HEK293 (cell line): Measurements from ENCODE around the gene HSPH1.

Experiments used
- CTCF ChIA-PET: fragments of 350-600 bp; formaldehyde crosslinking; extraction: SDS; loops from one replicate; lab custom pipeline; 2021; ENCODE audit warnings: antibody characterized with exemption; lab: Yijun Ruan, JAX
- POLR2A ChIA-PET: fragments of 300-600 bp; formaldehyde crosslinking; extraction: SDS; loops from one replicate; lab custom pipeline; 2020; ENCODE audit warnings: antibody characterized with exemption, inconsistent platforms; lab: Yijun Ruan, JAX
- H3K27ac ChIP-seq: fragments of 200-500 bp; sonication (Bioruptor generic); 2 replicates; pipeline ENCODE4 v1.5.1; 2014; ENCODE audit warnings: low read depth, low read length, control low read depth, inconsistent platforms; ENCODE audit errors: extremely low read depth
- H3K36me3 ChIP-seq, 2 experiments: fragments of 200-500 bp in 1 of 2; sonication (Bioruptor generic) in 1 of 2; 1 replicate in 1 of 2; 2 replicates in 1 of 2; pipeline ENCODE4 v1.5.1; 2014 to 2017; ENCODE audit warnings: inconsistent platforms in 2 of 2, low read length in 2 of 2; ENCODE audit not compliant: control insufficient read depth in 2 of 2, insufficient read depth in 1 of 2
- H3K4me1 ChIP-seq: fragments of 200-500 bp; sonication (Bioruptor generic); 2 replicates; pipeline ENCODE4 v1.5.1; 2014; ENCODE audit warnings: mild to moderate bottlenecking, low read length, inconsistent platforms; ENCODE audit not compliant: control insufficient read depth, insufficient read depth
- H3K4me3 ChIP-seq: 2 replicates; pipeline ENCODE4 v1.5.1; 2011; ENCODE audit warnings: low read depth, mild to moderate bottlenecking, control low read depth, low read length, moderate library complexity
- H3K9me3 ChIP-seq: fragments of 200-500 bp; sonication (Bioruptor generic); 2 replicates; pipeline ENCODE4 v1.5.1; 2014; ENCODE audit warnings: low read depth, low read length, inconsistent platforms; ENCODE audit not compliant: control insufficient read depth, insufficient read depth
- EGR2 ChIP-seq: fragments of 450-650 bp; formaldehyde crosslinking; IDR thresholded peaks from 2 replicates; pipeline ENCODE4 v1.5.1; 2016; ENCODE audit warnings: low read depth, missing biosample characterization, missing genetic modification characterization
- GLI4 ChIP-seq: fragments of 450-650 bp; formaldehyde crosslinking; IDR thresholded peaks from 2 replicates; pipeline ENCODE4 v1.5.1; 2016; ENCODE audit warnings: missing biosample characterization, missing genetic modification characterization
- MEIS1 ChIP-seq: sonication (generic); formaldehyde crosslinking; IDR thresholded peaks from 2 replicates; pipeline ENCODE4 v1.8.1; 2022; ENCODE audit warnings: missing genetic modification reagents, mild to moderate bottlenecking, borderline replicate concordance
- PRDM4 ChIP-seq: fragments of 450-650 bp; formaldehyde crosslinking; IDR thresholded peaks from 2 replicates; pipeline ENCODE4 v1.5.1; 2017; ENCODE audit warnings: missing biosample characterization, missing genetic modification characterization
- RBAK ChIP-seq: fragments of 450-650 bp; formaldehyde crosslinking; IDR thresholded peaks from 2 replicates; pipeline ENCODE4 v1.5.1; 2016; ENCODE audit warnings: missing biosample characterization, missing genetic modification characterization
- SCRT2 ChIP-seq: fragments of 450-650 bp; formaldehyde crosslinking; IDR thresholded peaks from 2 replicates; pipeline ENCODE4 v1.5.1; 2016; ENCODE audit warnings: missing biosample characterization, missing genetic modification characterization
- SP7 ChIP-seq: fragments of 450-650 bp; formaldehyde crosslinking; IDR thresholded peaks from 2 replicates; pipeline ENCODE4 v1.5.1; 2016; ENCODE audit warnings: missing biosample characterization, missing genetic modification characterization
- TSHZ1 ChIP-seq: fragments of 450-650 bp; formaldehyde crosslinking; IDR thresholded peaks from 2 replicates; pipeline ENCODE4 v1.5.1; 2016; ENCODE audit warnings: missing biosample characterization, missing genetic modification characterization, borderline replicate concordance
- ZBTB10 ChIP-seq: fragments of 450-650 bp; formaldehyde crosslinking; IDR thresholded peaks from 2 replicates; pipeline ENCODE4 v1.5.1; 2016; ENCODE audit warnings: missing biosample characterization, missing genetic modification characterization
- ZEB2 ChIP-seq: fragments of 450-650 bp; formaldehyde crosslinking; IDR thresholded peaks from 2 replicates; pipeline ENCODE4 v1.5.1; 2016; ENCODE audit warnings: missing biosample characterization, missing genetic modification characterization
- ZNF132 ChIP-seq: fragments of 450-650 bp; formaldehyde crosslinking; IDR thresholded peaks from 2 replicates; pipeline ENCODE4 v1.5.1; 2017; ENCODE audit warnings: missing biosample characterization, missing genetic modification characterization, borderline replicate concordance
- ZNF175 ChIP-seq: fragments of 450-650 bp; formaldehyde crosslinking; IDR thresholded peaks from 2 replicates; pipeline ENCODE4 v1.5.1; 2016; ENCODE audit warnings: missing biosample characterization, missing genetic modification characterization
- ZNF18 ChIP-seq: fragments of 450-650 bp; formaldehyde crosslinking; IDR thresholded peaks from 2 replicates; pipeline ENCODE4 v1.5.1; 2016; ENCODE audit warnings: missing biosample characterization, missing genetic modification characterization
- ZNF214 ChIP-seq: fragments of 450-650 bp; formaldehyde crosslinking; IDR thresholded peaks from 2 replicates; pipeline ENCODE4 v1.5.1; 2017; ENCODE audit warnings: missing biosample characterization, mild to moderate bottlenecking, missing genetic modification characterization, borderline replicate concordance
- ZNF239 ChIP-seq: fragments of 450-650 bp; formaldehyde crosslinking; IDR thresholded peaks from 2 replicates; pipeline ENCODE4 v1.5.1; 2016; ENCODE audit warnings: missing biosample characterization, missing genetic modification characterization
- ZNF341 ChIP-seq: fragments of 450-650 bp; formaldehyde crosslinking; IDR thresholded peaks from 2 replicates; pipeline ENCODE4; 2016; ENCODE audit warnings: low read depth, missing biosample characterization, missing genetic modification characterization
- ZNF398 ChIP-seq: fragments of 450-650 bp; formaldehyde crosslinking; IDR thresholded peaks from 2 replicates; pipeline ENCODE4 v1.5.1; 2017; ENCODE audit warnings: missing biosample characterization, missing genetic modification characterization
- ZNF521 ChIP-seq: fragments of 450-650 bp; formaldehyde crosslinking; IDR thresholded peaks from 2 replicates; pipeline ENCODE4 v1.5.1; 2017; ENCODE audit warnings: missing biosample characterization, mild to moderate bottlenecking, missing genetic modification characterization
- ZNF549 ChIP-seq: fragments of 450-650 bp; IDR thresholded peaks from 2 replicates; pipeline ENCODE4 v1.5.1; 2018; ENCODE audit warnings: missing biosample characterization, missing genetic modification characterization, mild to moderate bottlenecking, inconsistent platforms, moderate library complexity
- ZNF560 ChIP-seq: fragments of 450-650 bp; formaldehyde crosslinking; IDR thresholded peaks from 2 replicates; pipeline ENCODE4 v1.5.1; 2017; ENCODE audit warnings: missing biosample characterization, missing genetic modification characterization, borderline replicate concordance
- ZNF596 ChIP-seq: fragments of 450-650 bp; IDR thresholded peaks from 2 replicates; pipeline ENCODE4 v1.5.0; 2018; ENCODE audit warnings: missing biosample characterization, mild to moderate bottlenecking, missing genetic modification characterization, moderate library complexity

Gene HSPH1

GRCh38 chr13:31207661-31208552 lies 46.2 kb upstream of the HSPH1 start:
- Histone ChIP-seq H3K9me3 (no peaks in the 10 kb centered on the region), H3K4me3 (no peak overlapping the region), H3K36me3 (no peaks in the 10 kb centered on the region), H3K27ac (peak overlapping the region; percentile 87; the same call in 1 of the 2 replicates), H3K4me1 (peaks cover 11% of the 10 kb centered on the region)
- ChIA-PET CTCF (no interaction called here), POLR2A (no interaction called here)
- TF ChIP-seq ZNF341 (tag by site-specific recombination) (peak; percentile 38; the same call in 1 of the 2 replicates), ZNF18 (no peak)

GRCh38 chr13:31204592-31204991 lies 42.9 kb upstream of the HSPH1 start:
- CTCF ChIA-PET: interaction anchor here (0.6 kb wide), 1 partner anchor 32 kb away, joined by 4 read pairs; no protein-coding TSS in a partner anchor
- no peak overlapping the region for H3K27ac ChIP-seq
- no peak for TF ChIP-seq ZNF560 (tag by site-specific recombination)
- no peak for TF ChIP-seq MEIS1 (CRISPR knock-in tag)
- no peak for TF ChIP-seq ZNF521 (tag by site-specific recombination)
- TF ChIP-seq ZEB2 (tag by site-specific recombination): 0 out of 2 replicates have a peak, but pooled peaks have one; percentile 11
- TF ChIP-seq ZNF132 (tag by site-specific recombination): no peak
- no peak for TF ChIP-seq ZNF214
- TF ChIP-seq ZNF398 (tag by site-specific recombination): peak; percentile 65
- no peak for TF ChIP-seq ZNF239 (tag by site-specific recombination)
- TF ChIP-seq SCRT2 (tag by site-specific recombination): no peak
- TF ChIP-seq RBAK (tag by site-specific recombination): no peak
- TF ChIP-seq EGR2 (tag by site-specific recombination): no peak
- TF ChIP-seq ZNF549: no peak
- TF ChIP-seq PRDM4: no peak
- TF ChIP-seq ZBTB10 (tag by site-specific recombination): no peak
- TF ChIP-seq SP7: peak; percentile 51; the same call in 1 of the 2 replicates
- TF ChIP-seq GLI4 (tag by site-specific recombination): no peak
- TF ChIP-seq ZNF175 (tag by site-specific recombination): no peak
- no peak for TF ChIP-seq ZNF596
- TF ChIP-seq TSHZ1 (tag by site-specific recombination): peak; percentile 27; the same call in 1 of the 2 replicates

More at GRCh38 chr13:31204592-31204991, 42.9 kb upstream of the HSPH1 start:
- H3K4me1 ChIP-seq: peaks cover 13% of the 10 kb centered on the region
- H3K36me3 ChIP-seq: no peaks in the 10 kb centered on the region
- no peaks in the 10 kb centered on the region for H3K9me3 ChIP-seq
- no peak overlapping the region for H3K4me3 ChIP-seq
- POLR2A ChIA-PET: no interaction called here
